H9 (cell line): ENCODE measurements around the gene ISLR2. TPM values are rescaled to one million over a fixed set of nuclear protein-coding genes. Genes with fewer than 3 reads are reported as not detected.

Experiments
- DNase-seq: peaks from one replicate; pipeline ENCODE4 v3.0.0-alpha.2; 2017
- H2AFZ ChIP-seq: one replicate; pipeline ENCODE4 v1.6.1; 2013; ENCODE audit warnings: mild to moderate bottlenecking, low read length, control low read depth, moderate library complexity
- H2AK5ac ChIP-seq: 2 replicates; pipeline ENCODE4 v1.6.1; 2013; ENCODE audit warnings: low read length, control low read depth, mixed read lengths; ENCODE audit not compliant: insufficient read length
- H2BK120ac ChIP-seq: one replicate; pipeline ENCODE4 v1.6.1; 2013; ENCODE audit warnings: low read depth, mild to moderate bottlenecking, low read length, control low read depth, inconsistent platforms; ENCODE audit not compliant: poor library complexity, severe bottlenecking
- H2BK12ac ChIP-seq: 2 replicates; pipeline ENCODE4 v1.6.1; 2013; ENCODE audit warnings: low read length, control low read depth, mixed read lengths, low read depth; ENCODE audit not compliant: insufficient read length
- H2BK15ac ChIP-seq: 2 replicates; pipeline ENCODE4 v1.6.1; 2013; ENCODE audit warnings: low read depth, low read length, control low read depth
- H2BK20ac ChIP-seq: one replicate; pipeline ENCODE4 v1.6.1; 2013; ENCODE audit warnings: low read depth, mild to moderate bottlenecking, low read length, control low read depth, inconsistent platforms; ENCODE audit not compliant: poor library complexity, severe bottlenecking
- H2BK5ac ChIP-seq: 2 replicates; pipeline ENCODE4 v1.6.1; 2013; ENCODE audit warnings: low read length, control low read depth, mixed read lengths; ENCODE audit not compliant: insufficient read length
- H3K14ac ChIP-seq: 2 replicates; pipeline ENCODE4 v1.6.1; 2013; ENCODE audit warnings: low read length, control low read depth; ENCODE audit not compliant: insufficient read depth
- H3K18ac ChIP-seq: 2 replicates; pipeline ENCODE4 v1.6.1; 2013; ENCODE audit warnings: low read depth, mild to moderate bottlenecking, mixed read lengths, low read length, control low read depth; ENCODE audit not compliant: insufficient read length
- H3K23ac ChIP-seq: 2 replicates; pipeline ENCODE4 v1.6.1; 2013; ENCODE audit warnings: low read length, control low read depth, mixed read lengths, low read depth; ENCODE audit not compliant: insufficient read length
- H3K23me2 ChIP-seq: 2 replicates; pipeline ENCODE4 v1.6.1; 2013; ENCODE audit warnings: low read depth, mild to moderate bottlenecking, mixed read lengths, low read length, control low read depth; ENCODE audit not compliant: insufficient read length, poor library complexity, severe bottlenecking
- H3K27ac ChIP-seq: 2 replicates; pipeline ENCODE4 v1.5.1; 2013; ENCODE audit warnings: low read length, control low read depth, mixed read lengths, low read depth; ENCODE audit not compliant: insufficient read length
- H3K27me3 ChIP-seq: 2 replicates; pipeline ENCODE4 v1.6.1; 2013; ENCODE audit warnings: low read length, control low read depth, inconsistent platforms; ENCODE audit not compliant: insufficient read depth
- H3K4ac ChIP-seq: 2 replicates; pipeline ENCODE4 v1.6.1; 2013; ENCODE audit warnings: low read depth, mild to moderate bottlenecking, control low read depth, inconsistent platforms, low read length, moderate library complexity
- H3K4me1 ChIP-seq: 2 replicates; pipeline ENCODE4 v1.6.1; 2013; ENCODE audit warnings: low read length, control low read depth, inconsistent platforms; ENCODE audit not compliant: insufficient read depth
- H3K4me2 ChIP-seq: 2 replicates; pipeline ENCODE4 v1.6.1; 2013; ENCODE audit warnings: low read length, control low read depth, mixed read lengths; ENCODE audit not compliant: insufficient read length, insufficient read depth
- H3K56ac ChIP-seq: 2 replicates; pipeline ENCODE4 v1.6.1; 2013; ENCODE audit warnings: low read depth, mild to moderate bottlenecking, mixed read lengths, low read length, control low read depth; ENCODE audit not compliant: insufficient read length
- H3K79me1 ChIP-seq: 2 replicates; pipeline ENCODE4 v1.6.1; 2013; ENCODE audit warnings: low read depth, mild to moderate bottlenecking, moderate library complexity, low read length, control low read depth, inconsistent platforms; ENCODE audit not compliant: insufficient read depth, poor library complexity, severe bottlenecking
- H3K79me2 ChIP-seq: 2 replicates; pipeline ENCODE4 v1.6.1; 2013; ENCODE audit warnings: low read length, control low read depth, inconsistent platforms; ENCODE audit not compliant: insufficient read depth
- H3K9ac ChIP-seq: 2 replicates; pipeline ENCODE4 v1.6.1; 2013; ENCODE audit warnings: low read length, control low read depth, mixed read lengths; ENCODE audit not compliant: insufficient read length; ENCODE audit errors: extremely low read depth
- H3K9me3 ChIP-seq: one replicate; pipeline ENCODE4 v1.6.1; 2013; ENCODE audit warnings: low read depth, low read length, inconsistent platforms; ENCODE audit not compliant: control insufficient read depth
- H3T11ph ChIP-seq: one replicate; pipeline ENCODE4 v1.6.1; 2013; ENCODE audit warnings: mild to moderate bottlenecking, low read length, control low read depth, inconsistent platforms
- H4K20me1 ChIP-seq: one replicate; pipeline ENCODE4 v1.6.1; 2013; ENCODE audit not compliant: control insufficient read depth, insufficient read length, insufficient read depth
- H4K5ac ChIP-seq: 2 replicates; pipeline ENCODE4 v1.6.1; 2013; ENCODE audit warnings: low read depth, mild to moderate bottlenecking, mixed read lengths, low read length, control low read depth; ENCODE audit not compliant: insufficient read length
- H4K8ac ChIP-seq: replicated peaks from 2 replicates; pipeline ENCODE4 v1.6.1; 2013; ENCODE audit warnings: low read length, control low read depth, mixed read lengths, low read depth; ENCODE audit not compliant: insufficient read length
- H4K91ac ChIP-seq: 2 replicates; pipeline ENCODE4 v1.6.1; 2013; ENCODE audit warnings: low read depth, mild to moderate bottlenecking, moderate library complexity, mixed read lengths, low read length, control low read depth; ENCODE audit not compliant: insufficient read length
- H3K27ac Mint-ChIP-seq, 3 experiments: 2 replicates in 2 of 3; 3 replicates in 1 of 3; pipeline ENCODE4 v1.8.0; 2020 to 2021; ENCODE audit warnings: mixed read lengths in 3 of 3, mild to moderate bottlenecking in 1 of 3, moderate library complexity in 1 of 3
- H3K27me3 Mint-ChIP-seq: 2 replicates; pipeline ENCODE4 v1.8.0; 2021; ENCODE audit warnings: low read depth, mild to moderate bottlenecking, moderate library complexity, mixed read lengths
- H3K36me3 Mint-ChIP-seq, 3 experiments: 2 replicates in 2 of 3; 3 replicates in 1 of 3; pipeline ENCODE4 v1.8.0; 2020 to 2021; ENCODE audit warnings: low read depth in 3 of 3, mixed read lengths in 3 of 3; ENCODE audit not compliant: insufficient read depth in 1 of 3
- H3K4me1 Mint-ChIP-seq, 2 experiments: 2 replicates each; pipeline ENCODE4 v1.8.0; 2020; ENCODE audit warnings: mixed read lengths in 2 of 2
- H3K4me3 Mint-ChIP-seq, 2 experiments: 2 replicates in 1 of 2; 3 replicates in 1 of 2; pipeline ENCODE4 v1.8.0; 2020 to 2021; ENCODE audit warnings: mild to moderate bottlenecking in 2 of 2, mixed read lengths in 2 of 2, moderate library complexity in 1 of 2
- H3K9me3 Mint-ChIP-seq, 2 experiments: 2 replicates in 1 of 2; 3 replicates in 1 of 2; pipeline ENCODE4 v1.8.0; 2020; ENCODE audit warnings: mild to moderate bottlenecking in 2 of 2, mixed read lengths in 2 of 2, moderate library complexity in 1 of 2
- CTCF ChIP-seq: fragments of 200-600 bp; sonication (generic); conservative IDR thresholded peaks from 3 replicates; pipeline ENCODE4 v1.8.0; 2021; ENCODE audit warnings: antibody characterized with exemption, mild to moderate bottlenecking
- WGBS: extraction: QIAGEN DNeasy Blood & Tissue Kit; methylation state at CpG from one replicate; pipeline ENCODE4 v1.1.7; 2013; ENCODE audit warnings: missing lambda C conversion rate, low lambda C conversion rate, mixed read lengths; ENCODE audit not compliant: insufficient read length; ENCODE audit errors: extremely low coverage; 5-methylcytosine and 5-hydroxymethylcytosine counted together
- total RNA-seq: library from RNA; stranded (reverse); gene quantifications from 2 replicates; pipeline ENCODE4 v1.2.1, GENCODE V29; 2021

The ISLR2 gene
- total RNA-seq, 1 experiment from 2014 or later: 0.09 TPM

GRCh38 chr15:74128785-74129585, 1.4 kb upstream of the ISLR2 start:
- H2AK5ac ChIP-seq: no peak overlapping the region
- H2AFZ ChIP-seq: no peak overlapping the region
- H3K79me2 ChIP-seq: no peaks in the 10 kb centered on the region
- H3K27ac ChIP-seq: no peak overlapping the region
- no peak overlapping the region for H3T11ph ChIP-seq
- peak overlapping the region; percentile 82 for H3K4me2 ChIP-seq
- no peaks in the 10 kb centered on the region; a peak in 3 of 7 replicates for H3K36me3 Mint-ChIP-seq
- H3K18ac ChIP-seq: no peak overlapping the region
- H3K79me1 ChIP-seq: no peaks in the 10 kb centered on the region
- H3K4me1 ChIP-seq: no peaks in the 10 kb centered on the region; the same call in 1 of the 2 replicates
- no peak overlapping the region for H3K14ac ChIP-seq
- H3K27me3 ChIP-seq: peaks cover 65% of the 10 kb centered on the region
- H4K5ac ChIP-seq: no peak overlapping the region
- peaks cover 99% of the 10 kb centered on the region for H3K27me3 Mint-ChIP-seq
- H3K9me3 ChIP-seq: no peaks in the 10 kb centered on the region
- H3K4me1 Mint-ChIP-seq: peaks cover 46 to 54% of the 10 kb centered on the region in 2 experiments
- no peak overlapping the region; a peak in 1 of 7 replicates for H3K27ac Mint-ChIP-seq
- H3K4me3 Mint-ChIP-seq: peak overlapping the region; percentile 36 to 78
- H2BK5ac ChIP-seq: no peak overlapping the region
- no peak overlapping the region for H4K91ac ChIP-seq
- H3K9me3 Mint-ChIP-seq: peaks cover 2 to 6% of the 10 kb centered on the region in 2 experiments; a peak in 2 of 5 replicates
- no peak for TF ChIP-seq CTCF
- H2BK120ac ChIP-seq: no peak overlapping the region
- no peak overlapping the region for H4K8ac ChIP-seq
- H2BK12ac ChIP-seq: no peak overlapping the region
- no peak overlapping the region for H3K4ac ChIP-seq
- H4K20me1 ChIP-seq: peaks cover 4% of the 10 kb centered on the region
- H3K9ac ChIP-seq: no peak overlapping the region
- no peak overlapping the region for H2BK15ac ChIP-seq
- no CpG with 5 or more reads among the region's 43 CpGs for WGBS
- peaks cover 20% of the 10 kb centered on the region for H3K23me2 ChIP-seq
- no peak overlapping the region for H3K56ac ChIP-seq
- no peak for DNase-seq
- H2BK20ac ChIP-seq: no peak overlapping the region
- no peak overlapping the region for H3K23ac ChIP-seq
